Measurements from ENCODE around the gene ALK. TPM values are rescaled to one million over a fixed set of nuclear protein-coding genes. Genes with fewer than 3 reads are reported as not detected.

Gene ALK
- total RNA-seq, 1 experiment from 2014 or later = not detected

- no peak overlapping the region for H3K27ac ChIP-seq (ENCODE audit: insufficient read length, low read depth, low read length)
- no peaks in the 10 kb centered on the region; a peak in 2 of 7 replicates for H3K36me3 Mint-ChIP-seq (ENCODE audit: insufficient read depth in 1 of 3, low read depth in 3 of 3)
- H3K27ac Mint-ChIP-seq = no peak overlapping the region
- no peak overlapping the region for H2BK20ac ChIP-seq (ENCODE audit: low read depth, low read length, poor library complexity, severe bottlenecking)
- no CpG with 5 or more reads among the region's 2 CpGs for WGBS (ENCODE audit: extremely low coverage, insufficient read length, low lambda C conversion rate)
- no peak overlapping the region for H3K18ac ChIP-seq (ENCODE audit: insufficient read length, low read depth, low read length)
- H3K23ac ChIP-seq (ENCODE audit: insufficient read length, low read depth, low read length) = no peak overlapping the region
- H3K27me3 Mint-ChIP-seq (ENCODE audit: low read depth) = peaks cover 2% of the 10 kb centered on the region
- no peak overlapping the region for H4K8ac ChIP-seq (replicated peaks; ENCODE audit: insufficient read length, low read depth, low read length)
- no peak overlapping the region for H2BK12ac ChIP-seq (ENCODE audit: insufficient read length, low read depth, low read length)
- H3K79me2 ChIP-seq (ENCODE audit: insufficient read depth, low read length) = no peaks in the 10 kb centered on the region
- no peak overlapping the region for H2BK120ac ChIP-seq (ENCODE audit: low read depth, low read length, poor library complexity, severe bottlenecking)
- no peaks in the 10 kb centered on the region for H4K20me1 ChIP-seq (ENCODE audit: control insufficient read depth, insufficient read depth, insufficient read length)
- H3T11ph ChIP-seq (ENCODE audit: low read length) = no peak overlapping the region
- no peak for TF ChIP-seq CTCF (conservative IDR thresholded peaks at IDR 0.05)
- no peak overlapping the region for H3K9ac ChIP-seq (ENCODE audit: extremely low read depth, insufficient read length, low read length)
- H2AK5ac ChIP-seq (ENCODE audit: insufficient read length, low read length) = no peak overlapping the region
- H3K56ac ChIP-seq (ENCODE audit: insufficient read length, low read depth, low read length) = no peak overlapping the region
- peaks cover 3% of the 10 kb centered on the region; the same call in 1 of the 2 replicates for H3K4me1 ChIP-seq (ENCODE audit: insufficient read depth, low read length)
- no peak overlapping the region for H4K91ac ChIP-seq (ENCODE audit: insufficient read length, low read depth, low read length)
- no peaks in the 10 kb centered on the region for H3K23me2 ChIP-seq (ENCODE audit: insufficient read length, low read depth, low read length, poor library complexity, severe bottlenecking)
- no peaks in the 10 kb centered on the region for H3K27me3 ChIP-seq (ENCODE audit: insufficient read depth, low read length)
- no peak overlapping the region for H3K4ac ChIP-seq (ENCODE audit: low read depth, low read length)
- H3K4me2 ChIP-seq (ENCODE audit: insufficient read depth, insufficient read length, low read length) = no peak overlapping the region
- H3K4me1 Mint-ChIP-seq = peaks cover 27 to 29% of the 10 kb centered on the region in 2 experiments
- H3K14ac ChIP-seq (ENCODE audit: insufficient read depth, low read length) = no peak overlapping the region
- H3K9me3 Mint-ChIP-seq = no peaks in the 10 kb centered on the region
- H2AFZ ChIP-seq (ENCODE audit: low read length) = no peak overlapping the region
- H2BK5ac ChIP-seq (ENCODE audit: insufficient read length, low read length) = no peak overlapping the region
- no peak for DNase-seq
- no peaks in the 10 kb centered on the region for H3K9me3 ChIP-seq (ENCODE audit: control insufficient read depth, low read depth, low read length)
- H4K5ac ChIP-seq (ENCODE audit: insufficient read length, low read depth, low read length) = no peak overlapping the region
- H3K79me1 ChIP-seq (ENCODE audit: insufficient read depth, low read depth, low read length, poor library complexity, severe bottlenecking) = no peaks in the 10 kb centered on the region
- H2BK15ac ChIP-seq (ENCODE audit: low read depth, low read length) = no peak overlapping the region
- no peak overlapping the region for H3K4me3 Mint-ChIP-seq
Measured at GRCh38 chr2:29611261-29611660, 310.1 kb downstream of the ALK start.
